Fibroblast of skin of abdomen (primary cell): ENCODE measurements around the gene GRAP2. TPM values are rescaled to one million over a fixed set of nuclear protein-coding genes. Genes with fewer than 3 reads are reported as not detected.
"Not testable (repeated sequence)": the region's sequence is repeated elsewhere in the genome, so short reads cannot be mapped to it uniquely, and the experiment has no call there.

ENCODE experiments used
- DNase-seq: peaks from one replicate; pipeline ENCODE4 v3.0.0-alpha.2; 2013
- polyA plus RNA-seq, 2 experiments: library from polyadenylated mRNA; unstranded; fragments of 120-200 nt; gene quantifications; one replicate each; pipeline ENCODE4 v1.2.1, GENCODE V29; 2013; ENCODE audit not compliant: insufficient read length in 2 of 2

The GRAP2 gene
- 0.19 TPM for polyA plus RNA-seq (2013, experiment 1 of 2; ENCODE audit: insufficient read length)
- polyA plus RNA-seq (2013, experiment 2 of 2; ENCODE audit: insufficient read length): 0.35 TPM

- no peak for DNase-seq
Observed at GRCh38 chr22:39900306-39901227, at the start of gene GRAP2. Gene GRAP2, plus strand, starts transcription at chr22:39901084. Its CDS starts 46,023 bp downstream, at chr22:39947107.

- DNase-seq: no peak
Observed at GRCh38 chr22:39851606-39852315, 49.1 kb upstream of the GRAP2 start.

- DNase-seq: no peak
Observed at GRCh38 chr22:39852799-39853198, 48.1 kb upstream of the GRAP2 start.

- no peak for DNase-seq
Observed at GRCh38 chr22:39856588-39856987, 44.3 kb upstream of the GRAP2 start.

- no peak for DNase-seq
Observed at GRCh38 chr22:39859903-39860588, 40.8 kb upstream of the GRAP2 start.

- DNase-seq: no peak
Observed at GRCh38 chr22:39868741-39869140, 32.1 kb upstream of the GRAP2 start.

GRCh38 chr22:39869797-39870196, 31.1 kb upstream of the GRAP2 start:
- DNase-seq: not testable (repeated sequence)

- DNase-seq: no peak
Observed at GRCh38 chr22:39871008-39871798, 29.7 kb upstream of the GRAP2 start.

GRCh38 chr22:39872548-39872947, 28.3 kb upstream of the GRAP2 start:
- DNase-seq: no peak

- no peak for DNase-seq
Observed at GRCh38 chr22:39873965-39874364, 26.9 kb upstream of the GRAP2 start.

GRCh38 chr22:39875176-39875885, 25.6 kb upstream of the GRAP2 start:
- DNase-seq: not testable (repeated sequence)

GRCh38 chr22:39877079-39877845, 23.6 kb upstream of the GRAP2 start:
- DNase-seq: no peak

GRCh38 chr22:39880722-39881121, 20.2 kb upstream of the GRAP2 start:
- no peak for DNase-seq

- no peak for DNase-seq
Observed at GRCh38 chr22:39883057-39883456, 17.8 kb upstream of the GRAP2 start.

- not testable (repeated sequence) for DNase-seq
Observed at GRCh38 chr22:39889924-39890323, 11.0 kb upstream of the GRAP2 start.

- DNase-seq: no peak
Observed at GRCh38 chr22:39893526-39893925, 7.4 kb upstream of the GRAP2 start, which contains the start of gene ENTHD1. Gene ENTHD1, minus strand, starts transcription at chr22:39893760. Its CDS starts 6,012 bp downstream, at chr22:39887748.

- no peak for DNase-seq
Observed at GRCh38 chr22:39894554-39895092, 6.3 kb upstream of the GRAP2 start.

- no peak for DNase-seq
Observed at GRCh38 chr22:39895682-39896081, 5.2 kb upstream of the GRAP2 start.

GRCh38 chr22:39896313-39896996, 4.4 kb upstream of the GRAP2 start:
- DNase-seq: no peak
